NCI-H1436 treated with DMSO at 0.1 percent for 48 hours (cell line): ENCODE results near the gene TTC3.
"Not testable (repeated sequence)": the region's sequence is repeated elsewhere in the genome, so short reads cannot be mapped to it uniquely, and the experiment has no call there.

Experiments
- DNase-seq: peaks from one replicate; lab custom pipeline; 2025; lab: John Stamatoyannopoulos, UW

TTC3 gene

GRCh38 chr21:37222248-37222647 is 149.2 kb downstream of the TTC3 start:
- not testable (repeated sequence) for DNase-seq

- no peak for DNase-seq
Measured at GRCh38 chr21:37223804-37224345, 150.8 kb downstream of the TTC3 start.

- DNase-seq: no peak
Measured at GRCh38 chr21:37224861-37225839, 152.1 kb downstream of the TTC3 start.

GRCh38 chr21:37226041-37226920 is 153.2 kb downstream of the TTC3 start:
- DNase-seq: no peak

- DNase-seq: no peak
Measured at GRCh38 chr21:37227071-37228002, 154.3 kb downstream of the TTC3 start.

- DNase-seq: no peak
Measured at GRCh38 chr21:37228003-37228400, 154.9 kb downstream of the TTC3 start.

GRCh38 chr21:37230632-37231248 is 157.7 kb downstream of the TTC3 start:
- DNase-seq: no peak

GRCh38 chr21:37231249-37231645 is 158.2 kb downstream of the TTC3 start:
- DNase-seq: no peak

- no peak for DNase-seq
Measured at GRCh38 chr21:37231671-37232070, 158.6 kb downstream of the TTC3 start.

GRCh38 chr21:37232274-37233018 is 159.4 kb downstream of the TTC3 start:
- no peak for DNase-seq

GRCh38 chr21:37233551-37234146 is 160.6 kb downstream of the TTC3 start:
- no peak for DNase-seq

- no peak for DNase-seq
Measured at GRCh38 chr21:37237346-37237745, 164.3 kb downstream of the TTC3 start.

GRCh38 chr21:37237764-37238163 is 164.7 kb downstream of the TTC3 start:
- no peak for DNase-seq

- no peak for DNase-seq
Measured at GRCh38 chr21:37240978-37241377, 167.9 kb downstream of the TTC3 start.

GRCh38 chr21:37241426-37241825 is 168.4 kb downstream of the TTC3 start:
- no peak for DNase-seq

GRCh38 chr21:37243961-37244360 is 170.9 kb downstream of the TTC3 start:
- DNase-seq: no peak

GRCh38 chr21:37244501-37245095 is 171.5 kb downstream of the TTC3 start:
- no peak for DNase-seq

GRCh38 chr21:37245151-37245550 is 172.1 kb downstream of the TTC3 start:
- no peak for DNase-seq

- no peak for DNase-seq
Measured at GRCh38 chr21:37248298-37248697, 175.2 kb downstream of the TTC3 start.
